Activated naive CD8-positive, alpha-beta T cell treated with anti-CD3 and anti-CD28 coated beads for 36 hours (primary cell): ENCODE results near the gene C11orf24. TPM values are rescaled to one million over a fixed set of nuclear protein-coding genes. Genes with fewer than 3 reads are reported as not detected.

ENCODE experiments used
- DNase-seq: peaks from one replicate; pipeline ENCODE4 v3.0.0; 2021
- H3K27ac Mint-ChIP-seq: one replicate; pipeline ENCODE4 v1.8.0; 2022; ENCODE audit warnings: mild to moderate bottlenecking, moderate library complexity, mixed read lengths
- H3K27me3 Mint-ChIP-seq: one replicate; pipeline ENCODE4 v1.8.0; 2022; ENCODE audit warnings: mild to moderate bottlenecking, mixed read lengths
- H3K36me3 Mint-ChIP-seq: one replicate; pipeline ENCODE4 v1.8.0; 2021; ENCODE audit warnings: mild to moderate bottlenecking, mixed read lengths
- H3K4me1 Mint-ChIP-seq: one replicate; pipeline ENCODE4 v1.8.0; 2021; ENCODE audit warnings: mixed read lengths
- H3K4me3 Mint-ChIP-seq: one replicate; pipeline ENCODE4 v1.8.0; 2022; ENCODE audit warnings: mild to moderate bottlenecking, moderate library complexity, mixed read lengths
- H3K9me3 Mint-ChIP-seq: one replicate; pipeline ENCODE4 v1.8.0; 2022; ENCODE audit warnings: mixed read lengths
- total RNA-seq, 2 experiments: library from RNA; stranded (reverse); gene quantifications; one replicate each; pipeline ENCODE4 v1.2.3, GENCODE V29; 2021

Gene C11orf24
- total RNA-seq, 2 experiments from 2014 or later: 42.2 to 44.6 TPM

DNA sequence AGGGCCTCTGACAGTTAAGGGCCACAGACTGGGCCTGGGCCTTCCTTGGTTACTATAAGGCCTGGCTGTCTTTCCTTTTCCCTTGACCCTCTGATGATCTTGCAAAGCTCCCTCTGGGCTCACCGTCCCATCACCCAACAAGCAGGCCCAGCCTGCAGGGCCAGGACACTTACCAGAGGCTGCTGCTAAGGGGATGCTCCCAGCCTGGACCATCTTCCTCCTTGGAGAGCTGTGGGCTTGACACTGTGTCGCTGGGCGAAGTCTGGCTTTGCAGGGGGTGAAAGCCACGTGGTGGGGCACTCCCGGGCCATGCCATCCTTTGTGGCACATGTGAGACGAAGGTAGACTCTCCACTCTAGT, 3.9 kb downstream of the C11orf24 start:
- no peaks in the 10 kb centered on the region for H3K9me3 Mint-ChIP-seq
- H3K4me3 Mint-ChIP-seq: no peak overlapping the region
- no peak overlapping the region for H3K27ac Mint-ChIP-seq
- no peak for DNase-seq
- H3K4me1 Mint-ChIP-seq: peaks cover 31% of the 10 kb centered on the region
- H3K27me3 Mint-ChIP-seq: no peaks in the 10 kb centered on the region
- H3K36me3 Mint-ChIP-seq: peaks cover 14% of the 10 kb centered on the region

DNA sequence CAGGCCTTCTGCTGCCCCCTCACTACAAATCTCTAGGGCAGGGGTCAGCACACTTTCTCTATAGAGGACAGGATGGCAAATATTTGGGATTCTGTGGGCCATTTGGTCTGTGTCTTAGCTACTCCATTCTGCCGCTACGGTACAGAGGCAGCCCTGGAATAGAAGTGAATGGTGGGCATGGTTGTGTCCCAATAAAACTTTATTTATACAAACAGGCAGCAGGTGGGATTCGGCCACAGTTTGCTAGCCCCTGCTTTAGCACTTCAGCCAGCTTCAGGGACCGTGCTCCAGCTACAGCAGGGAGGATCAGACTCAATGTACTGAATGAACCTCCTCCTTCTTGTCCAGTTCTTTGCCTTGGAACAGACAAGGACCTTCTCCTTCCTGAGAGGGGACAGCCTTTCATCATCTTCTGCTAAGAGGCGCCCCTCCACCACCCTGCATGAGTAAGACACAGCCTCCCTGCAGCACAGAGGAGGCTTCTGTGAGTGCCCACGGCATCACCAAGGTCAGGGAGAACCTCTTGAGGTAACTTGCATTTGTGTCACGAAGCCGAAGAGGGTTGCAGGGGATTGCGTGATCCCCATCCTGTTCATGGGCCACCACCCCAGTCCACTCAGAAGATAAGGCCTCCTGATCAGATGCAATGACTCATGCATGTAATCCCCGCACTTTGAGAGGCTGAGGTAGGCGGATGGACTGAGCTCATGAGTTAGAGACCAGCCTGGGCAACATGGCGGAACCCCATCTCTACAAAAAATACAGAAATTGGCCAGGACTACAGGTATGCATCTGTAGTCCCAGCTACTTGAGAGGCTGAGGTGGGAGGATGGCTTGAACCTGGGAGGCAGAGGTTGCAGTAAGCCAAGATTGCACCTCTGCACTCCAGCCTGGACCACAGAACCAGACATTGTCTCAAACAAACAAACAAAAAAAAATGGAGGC, 4.6 kb downstream of the C11orf24 start:
- Mint-ChIP-seq H3K4me3 (no peak overlapping the region), H3K4me1 (peaks cover 28% of the 10 kb centered on the region), H3K36me3 (peaks cover 16% of the 10 kb centered on the region), H3K27me3 (no peaks in the 10 kb centered on the region), H3K9me3 (no peaks in the 10 kb centered on the region), H3K27ac (no peak overlapping the region)
- DNase-seq: no peak

DNA sequence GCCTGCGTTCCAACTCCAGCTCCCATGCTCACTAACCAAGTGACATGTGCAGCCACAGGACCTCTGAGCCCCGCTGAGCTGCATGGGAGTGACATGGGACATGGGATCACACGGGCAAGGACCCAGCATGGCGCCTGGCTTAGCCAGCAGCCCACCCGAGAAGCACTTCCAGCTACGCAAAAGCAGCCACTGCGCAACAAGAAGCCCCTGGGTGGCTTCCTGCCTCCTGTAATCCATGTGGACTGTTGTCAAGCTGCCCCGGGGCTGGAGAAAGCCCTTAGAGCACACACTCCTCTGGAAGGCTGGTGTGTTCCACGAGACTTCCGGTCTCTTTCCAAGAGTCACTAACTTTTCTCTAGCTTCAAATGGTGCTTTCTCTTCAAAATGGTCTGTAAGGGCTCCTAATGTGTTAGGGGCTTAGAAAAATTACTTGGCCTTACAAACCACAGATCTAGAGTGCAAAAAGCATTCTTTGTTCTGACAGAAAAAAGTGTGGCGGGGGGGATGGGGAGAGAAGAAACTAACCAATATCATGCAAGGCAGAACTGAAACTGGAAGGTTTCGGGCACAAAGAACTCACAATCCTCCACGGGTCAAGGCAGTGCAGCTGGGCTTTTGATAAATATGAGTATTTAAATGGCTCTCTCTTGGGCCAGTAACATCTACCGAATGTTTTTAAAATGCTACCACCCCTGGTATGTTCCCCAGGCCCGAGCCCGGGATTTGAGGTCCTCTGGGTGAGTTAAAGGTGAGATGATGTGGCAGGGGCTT, 5.5 kb downstream of the C11orf24 start:
- Mint-ChIP-seq H3K9me3 (no peaks in the 10 kb centered on the region), H3K36me3 (peaks cover 18% of the 10 kb centered on the region)

DNA sequence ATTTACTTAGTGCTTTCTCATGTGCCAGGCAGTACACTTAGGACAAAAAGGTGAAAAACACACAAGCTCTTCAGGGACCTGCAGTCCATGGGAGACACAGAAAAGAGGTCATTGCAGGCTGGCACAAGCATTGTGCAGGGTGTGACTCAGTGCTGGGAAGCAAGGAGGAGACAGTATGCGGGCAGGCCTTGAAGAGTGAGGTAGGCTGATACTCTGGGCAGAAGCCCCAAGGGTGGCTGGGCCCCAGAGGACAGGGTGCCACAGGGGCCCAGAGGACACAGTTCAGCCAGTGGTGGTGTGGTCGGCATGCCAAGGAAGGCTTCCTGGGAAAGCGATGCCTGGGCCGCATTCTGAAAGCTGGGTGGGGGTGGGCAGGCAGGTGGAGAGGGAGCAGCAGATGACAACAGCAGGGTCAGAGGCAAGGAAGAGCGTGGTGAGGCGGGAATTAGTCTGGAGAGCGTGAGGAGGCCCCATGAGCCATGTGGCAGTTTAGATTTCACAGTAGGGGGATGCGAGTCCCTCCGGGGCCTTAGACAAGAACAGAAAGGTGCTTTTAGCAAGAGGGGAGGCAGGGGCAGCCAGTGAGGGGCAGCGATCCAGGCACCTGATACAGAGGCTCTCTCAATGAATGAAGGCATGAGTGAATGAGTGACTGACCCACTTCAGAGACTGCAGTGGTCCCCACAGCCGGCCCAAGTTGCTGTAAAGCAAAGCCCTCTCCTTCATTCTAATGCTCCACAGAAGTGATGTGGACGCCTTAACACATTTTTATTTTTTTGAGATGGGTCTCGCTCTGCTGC, 6.8 kb downstream of the C11orf24 start:
- no peaks in the 10 kb centered on the region for H3K9me3 Mint-ChIP-seq
- no peaks in the 10 kb centered on the region for H3K27me3 Mint-ChIP-seq
- no peak for DNase-seq
- peaks cover 18% of the 10 kb centered on the region for H3K36me3 Mint-ChIP-seq
- peaks cover 16% of the 10 kb centered on the region for H3K4me1 Mint-ChIP-seq
- no peak overlapping the region for H3K4me3 Mint-ChIP-seq
- H3K27ac Mint-ChIP-seq: no peak overlapping the region

More for the DNA sequence above, 5.5 kb downstream of the C11orf24 start:
- no peak for DNase-seq
- no peak overlapping the region for H3K4me3 Mint-ChIP-seq
- peaks cover 28% of the 10 kb centered on the region for H3K4me1 Mint-ChIP-seq
- H3K27ac Mint-ChIP-seq: peak overlapping the region; percentile 62
- no peaks in the 10 kb centered on the region for H3K27me3 Mint-ChIP-seq

DNA sequence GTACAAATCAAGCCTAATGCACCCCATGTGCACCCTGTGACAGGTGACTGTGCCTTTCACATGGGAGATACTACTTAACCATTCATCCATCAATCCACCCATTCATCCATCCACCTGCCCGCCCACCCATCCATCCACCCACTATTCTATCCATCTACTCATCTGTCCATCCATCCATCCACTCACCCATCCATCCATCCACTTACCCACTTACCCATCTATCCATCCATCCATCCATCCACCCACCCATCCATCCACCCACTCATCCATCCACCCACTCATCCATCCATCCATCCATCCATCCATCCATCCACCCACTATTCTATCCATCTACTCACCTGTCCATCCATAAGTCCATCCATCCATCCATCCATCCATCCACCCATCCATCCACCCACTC, 7.5 kb downstream of the C11orf24 start:
- Mint-ChIP-seq H3K36me3 (peaks cover 18% of the 10 kb centered on the region), H3K9me3 (no peaks in the 10 kb centered on the region)

DNA sequence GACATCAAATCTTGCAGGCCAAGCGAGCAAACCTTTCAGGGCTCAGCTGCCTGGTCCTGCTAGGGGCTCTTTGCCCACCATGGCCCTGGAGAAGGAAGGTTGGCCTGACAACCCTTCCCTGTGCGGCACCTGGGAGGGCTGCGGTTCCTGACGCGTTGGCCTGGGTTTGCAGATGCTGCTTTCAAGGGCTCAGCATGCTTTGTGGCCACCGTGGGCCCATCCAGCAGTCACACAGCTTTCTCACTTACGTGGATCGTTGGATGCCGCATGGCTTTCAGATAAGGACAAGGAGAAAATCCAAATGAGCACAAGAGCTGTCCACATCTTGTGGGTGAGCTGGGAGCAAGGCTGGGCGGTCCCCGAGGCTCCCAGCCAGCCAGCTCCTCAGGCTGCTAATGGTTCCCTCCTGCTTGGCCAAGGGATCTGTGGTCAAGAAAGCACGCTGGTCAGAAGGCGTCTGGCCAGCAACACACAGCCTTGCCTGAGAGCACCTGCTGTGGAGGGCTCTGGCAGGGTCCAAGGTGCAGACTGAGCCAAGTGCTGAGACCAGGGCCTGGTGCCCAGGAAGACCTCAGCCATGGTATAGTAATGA, 8.2 kb downstream of the C11orf24 start:
- H3K27me3 Mint-ChIP-seq: no peaks in the 10 kb centered on the region
- no peaks in the 10 kb centered on the region for H3K9me3 Mint-ChIP-seq
- no peak overlapping the region for H3K4me3 Mint-ChIP-seq
- no peak overlapping the region for H3K27ac Mint-ChIP-seq
- peaks cover 15% of the 10 kb centered on the region for H3K36me3 Mint-ChIP-seq
- peaks cover 8% of the 10 kb centered on the region for H3K4me1 Mint-ChIP-seq
- DNase-seq: no peak

More for the DNA sequence above, 7.5 kb downstream of the C11orf24 start:
- no peak for DNase-seq
- Mint-ChIP-seq H3K4me3 (no peak overlapping the region), H3K27ac (no peak overlapping the region), H3K27me3 (no peaks in the 10 kb centered on the region), H3K4me1 (peaks cover 11% of the 10 kb centered on the region)

DNA sequence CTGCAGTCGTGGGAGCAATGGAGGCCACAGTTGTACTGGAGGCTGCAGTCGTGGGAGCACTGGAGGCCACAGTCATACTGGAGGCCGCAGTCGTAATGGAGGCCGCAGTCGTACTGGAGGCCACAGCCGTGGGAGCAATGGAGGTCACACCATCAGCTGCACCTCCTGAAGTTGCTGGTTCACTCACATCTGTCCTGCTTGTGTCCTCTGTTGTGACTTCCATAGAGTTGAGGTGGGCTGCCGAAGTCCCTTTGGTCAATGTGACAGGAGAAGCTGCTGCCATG, 9.3 kb downstream of the C11orf24 start:
- H3K4me3 Mint-ChIP-seq: no peak overlapping the region

DNA sequence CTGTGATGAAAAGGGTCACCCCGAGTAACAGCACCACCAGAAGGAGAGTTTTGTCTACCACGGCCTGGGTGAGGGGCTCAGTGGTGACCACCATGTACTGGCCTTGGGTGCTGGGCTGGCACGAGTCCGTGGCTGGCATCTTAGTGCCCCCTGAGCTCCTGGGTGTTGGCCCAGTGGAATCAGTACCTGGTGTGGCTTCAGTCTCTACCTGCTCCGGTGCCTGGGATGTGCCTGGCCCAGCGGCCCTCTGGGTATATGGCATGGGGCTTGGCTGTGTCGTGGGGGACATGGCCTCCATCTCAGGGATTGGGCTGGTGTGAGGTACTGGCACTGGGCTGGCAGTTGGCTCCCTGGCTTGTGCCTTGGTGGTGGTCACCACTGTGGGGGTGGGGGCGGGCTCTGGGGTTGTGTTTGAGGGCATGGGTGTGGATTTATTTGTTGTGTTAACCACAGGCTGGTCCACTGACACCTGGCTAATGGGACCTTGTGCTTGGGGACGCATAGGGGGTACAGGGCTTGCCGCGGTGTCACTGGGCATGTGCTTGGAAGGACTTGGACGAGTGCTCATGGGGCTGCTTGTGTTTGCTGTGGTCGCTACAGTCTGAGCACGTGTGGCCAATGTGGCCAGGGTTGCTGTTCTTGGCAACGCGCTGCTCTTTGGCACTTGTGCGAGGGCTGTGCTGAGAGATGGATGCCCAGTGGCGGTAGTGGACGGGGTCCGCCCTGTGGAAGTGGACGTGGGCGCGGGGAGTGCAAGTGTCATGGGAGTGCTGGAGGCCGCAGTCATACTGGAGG, 9.8 kb downstream of the C11orf24 start:
- Mint-ChIP-seq H3K9me3 (no peaks in the 10 kb centered on the region), H3K27me3 (no peaks in the 10 kb centered on the region), H3K36me3 (peaks cover 12% of the 10 kb centered on the region), H3K27ac (no peak overlapping the region), H3K4me3 (no peak overlapping the region), H3K4me1 (peaks cover 9% of the 10 kb centered on the region)
- no peak for DNase-seq

More for the DNA sequence above, 9.3 kb downstream of the C11orf24 start:
- DNase-seq: no peak
- peaks cover 11% of the 10 kb centered on the region for H3K4me1 Mint-ChIP-seq
- no peaks in the 10 kb centered on the region for H3K9me3 Mint-ChIP-seq
- H3K36me3 Mint-ChIP-seq: peaks cover 15% of the 10 kb centered on the region
- no peak overlapping the region for H3K27ac Mint-ChIP-seq
- no peaks in the 10 kb centered on the region for H3K27me3 Mint-ChIP-seq

DNA sequence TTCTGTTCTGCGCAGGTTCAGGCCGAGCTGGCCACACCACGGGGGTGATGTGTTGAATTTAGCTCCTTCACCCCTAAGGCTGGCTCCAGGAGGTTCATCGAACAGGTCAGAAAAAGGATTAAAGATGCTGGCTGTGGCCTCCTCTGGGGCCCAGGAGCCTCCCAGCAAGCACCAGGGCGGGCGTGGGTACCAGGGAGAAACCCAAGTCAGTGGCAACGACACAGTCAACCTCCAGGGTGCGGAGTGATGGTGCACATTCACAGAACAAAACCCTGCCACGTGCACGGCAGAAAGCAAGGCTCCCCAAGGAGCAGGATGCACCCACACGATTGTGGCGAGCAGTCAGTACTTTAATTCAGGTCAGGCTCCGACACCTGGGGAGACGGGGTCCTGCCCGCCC, 10.8 kb downstream of the C11orf24 start:
- Mint-ChIP-seq H3K27me3 (no peaks in the 10 kb centered on the region), H3K9me3 (no peaks in the 10 kb centered on the region), H3K36me3 (peaks cover 10% of the 10 kb centered on the region), H3K4me3 (no peak overlapping the region), H3K4me1 (peaks cover 7% of the 10 kb centered on the region), H3K27ac (no peak overlapping the region)
- DNase-seq: no peak

DNA sequence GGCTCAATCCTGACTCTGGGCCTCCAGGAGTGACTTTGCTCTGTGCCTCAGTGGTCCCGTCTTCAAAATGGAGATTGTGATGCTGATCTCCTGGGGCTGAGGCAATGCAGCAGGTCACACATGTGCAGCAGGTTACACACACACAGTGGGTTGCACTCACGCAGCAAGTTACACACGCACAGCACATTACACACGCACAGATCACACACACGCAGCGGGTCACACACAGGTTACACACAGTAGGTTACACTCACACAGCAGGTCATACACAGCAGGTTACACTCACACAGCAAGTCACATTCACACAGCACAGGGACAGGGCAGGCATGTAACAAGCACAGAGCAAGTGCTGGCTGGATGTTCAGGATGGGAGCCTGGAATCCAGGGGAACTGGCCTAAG, 11.3 kb downstream of the C11orf24 start:
- Mint-ChIP-seq H3K27ac (no peak overlapping the region), H3K36me3 (peaks cover 10% of the 10 kb centered on the region)

DNA sequence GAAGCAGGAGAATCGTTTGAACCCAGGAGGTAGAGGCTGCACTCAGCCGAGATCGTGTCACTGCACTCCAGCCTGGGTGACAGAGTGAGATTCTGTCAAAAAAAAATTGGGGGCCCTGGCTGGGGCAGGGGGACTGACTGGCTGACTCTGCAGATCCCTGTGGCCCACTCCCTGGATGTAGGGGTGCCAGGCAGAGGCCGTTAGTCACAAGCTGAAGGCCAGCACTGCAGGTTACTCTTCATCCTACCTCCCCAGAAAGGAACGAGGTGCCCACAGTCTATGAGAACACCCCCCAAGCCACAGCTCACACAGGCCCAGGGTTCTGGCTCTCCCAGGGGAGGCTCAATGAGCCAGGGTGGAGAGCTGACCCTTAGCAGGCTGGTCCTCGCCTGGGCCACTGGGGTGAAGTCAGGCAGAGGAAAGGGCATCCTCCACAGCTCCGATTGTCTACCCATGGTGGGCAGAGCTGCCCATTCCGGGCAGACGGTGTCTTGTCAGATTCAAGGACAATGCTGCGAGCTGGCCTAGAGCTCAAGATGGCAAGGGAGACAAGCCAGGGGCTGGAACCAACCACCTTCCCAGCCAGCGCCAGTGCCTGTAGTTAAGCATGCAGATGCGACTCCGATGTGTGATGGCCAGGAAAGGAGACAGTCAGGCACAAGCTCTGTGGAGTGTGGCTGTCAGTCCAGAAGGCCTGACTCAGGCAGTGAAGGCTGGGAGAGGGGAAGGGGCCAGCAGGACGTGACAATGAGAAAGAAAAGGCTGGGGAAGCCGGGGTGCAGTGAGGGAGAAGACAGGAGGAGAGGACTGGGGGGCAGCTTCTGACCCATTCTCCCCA, 12.4 kb downstream of the C11orf24 start:
- no peak for DNase-seq
- Mint-ChIP-seq H3K27ac (no peak overlapping the region), H3K27me3 (peaks cover 2% of the 10 kb centered on the region), H3K4me1 (peaks cover 5% of the 10 kb centered on the region), H3K4me3 (no peak overlapping the region), H3K36me3 (peaks cover 3% of the 10 kb centered on the region), H3K9me3 (no peaks in the 10 kb centered on the region)

More for the DNA sequence above, 11.3 kb downstream of the C11orf24 start:
- H3K27me3 Mint-ChIP-seq: peaks cover 2% of the 10 kb centered on the region
- peaks cover 7% of the 10 kb centered on the region for H3K4me1 Mint-ChIP-seq
- H3K4me3 Mint-ChIP-seq: no peak overlapping the region
- H3K9me3 Mint-ChIP-seq: no peaks in the 10 kb centered on the region
- no peak for DNase-seq

DNA sequence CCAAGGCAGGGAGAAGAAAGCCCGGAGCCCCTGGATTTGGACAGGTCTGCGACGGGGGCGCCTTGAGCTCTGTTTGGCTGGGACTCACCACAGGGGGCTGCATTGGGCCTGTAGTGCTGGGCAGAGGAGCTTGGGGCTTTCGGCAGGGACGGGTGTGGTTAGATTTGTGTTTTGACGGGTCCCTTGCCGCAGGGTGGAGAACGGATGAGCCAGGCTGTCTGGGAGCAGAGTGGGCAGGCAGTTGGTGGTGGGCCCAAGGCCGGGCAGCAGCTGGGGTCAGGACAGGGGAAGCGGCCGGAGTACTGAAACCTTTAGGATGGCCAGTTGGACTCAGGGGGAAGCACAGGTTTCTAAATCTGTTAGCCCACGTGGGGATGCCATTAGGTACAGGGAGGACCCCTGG, 13.4 kb downstream of the C11orf24 start:
- no peak overlapping the region for H3K27ac Mint-ChIP-seq
- peaks cover 5% of the 10 kb centered on the region for H3K4me1 Mint-ChIP-seq
- no peak overlapping the region for H3K4me3 Mint-ChIP-seq
- no peak for DNase-seq
- H3K27me3 Mint-ChIP-seq: peaks cover 2% of the 10 kb centered on the region
- peaks cover 3% of the 10 kb centered on the region for H3K36me3 Mint-ChIP-seq
- no peaks in the 10 kb centered on the region for H3K9me3 Mint-ChIP-seq
